Ureter (tissue), 1 donor: ENCODE measurements around the gene KLHL17. TPM values are rescaled to one million over a fixed set of nuclear protein-coding genes. Genes with fewer than 3 reads are reported as not detected.

Source experiments
- DNase-seq: peaks from one replicate; pipeline ENCODE4 v3.0.0-alpha.2; 2020; ENCODE audit warnings: low spot score
- total RNA-seq: library from RNA; stranded (reverse); gene quantifications from one replicate; pipeline ENCODE4 v1.2.4, GENCODE V29; 2023
- donor health status: DM: yes; HTN: yes; CAD: no.

Gene KLHL17
- total RNA-seq = 8.6 TPM

GRCh38 chr1:960363-961131 lies at the start of gene KLHL17:
KLHL17 (plus strand) TSS chr1:960584; CDS start chr1:960694, 110 bp downstream.
- no peak for DNase-seq

- peak; percentile 57 for DNase-seq
Observed at GRCh38 chr1:910881-911721, 49.3 kb upstream of the KLHL17 start.

- no peak for DNase-seq
Observed at GRCh38 chr1:911875-912739, 48.3 kb upstream of the KLHL17 start.

GRCh38 chr1:912740-913301 lies 47.6 kb upstream of the KLHL17 start:
- DNase-seq = no peak

- no peak for DNase-seq
Observed at GRCh38 chr1:913491-914130, 46.8 kb upstream of the KLHL17 start.

- DNase-seq = no peak
Observed at GRCh38 chr1:914131-914890, 46.1 kb upstream of the KLHL17 start.

- DNase-seq = no peak
Observed at GRCh38 chr1:914891-915280, 45.5 kb upstream of the KLHL17 start.

- DNase-seq = no peak
Observed at GRCh38 chr1:915295-916172, 44.9 kb upstream of the KLHL17 start.

- no peak for DNase-seq
Observed at GRCh38 chr1:916173-917075, 44.0 kb upstream of the KLHL17 start.

GRCh38 chr1:917076-917459 lies 43.3 kb upstream of the KLHL17 start:
- no peak for DNase-seq

- no peak for DNase-seq
Observed at GRCh38 chr1:917466-918091, 42.8 kb upstream of the KLHL17 start.

- no peak for DNase-seq
Observed at GRCh38 chr1:918353-918752, 42.0 kb upstream of the KLHL17 start.

- DNase-seq = no peak
Observed at GRCh38 chr1:918843-919242, 41.5 kb upstream of the KLHL17 start.

- no peak for DNase-seq
Observed at GRCh38 chr1:919271-919872, 41.0 kb upstream of the KLHL17 start.

GRCh38 chr1:920010-920409 lies 40.4 kb upstream of the KLHL17 start:
- DNase-seq = no peak

- DNase-seq = no peak
Observed at GRCh38 chr1:920521-920920, 39.9 kb upstream of the KLHL17 start.

- DNase-seq = no peak
Observed at GRCh38 chr1:921011-921837, 39.2 kb upstream of the KLHL17 start.
